Ascending aorta (tissue), 2 donors: ENCODE measurements around the gene CYP1A1. TPM values are rescaled to one million over a fixed set of nuclear protein-coding genes. Genes with fewer than 3 reads are reported as not detected.

Experiments used
- DNase-seq, 2 donors: peaks; one replicate each; pipeline ENCODE4 v3.0.0-alpha.2; 2019; ENCODE audit warnings: low spot score in 2 of 2
- H3K27ac ChIP-seq, 2 donors: fragments of 200-600 bp; sonication (generic); one replicate each; pipeline ENCODE4 v1.5.1; 2016 to 2017; ENCODE audit warnings: mild to moderate bottlenecking in 1 of 2
- H3K27me3 ChIP-seq: fragments of 200-600 bp; sonication (generic); one replicate; pipeline ENCODE4 v1.5.1; 2017
- H3K36me3 ChIP-seq, 2 donors: fragments of 200-600 bp; sonication (generic); one replicate each; pipeline ENCODE4 v1.5.1; 2016
- H3K4me1 ChIP-seq, 2 donors: fragments of 200-600 bp; sonication (generic); one replicate each; pipeline ENCODE4 v1.5.1; 2016 to 2017; ENCODE audit warnings: mild to moderate bottlenecking in 1 of 2
- H3K4me3 ChIP-seq, 2 donors: fragments of 200-600 bp; sonication (generic); one replicate each; pipeline ENCODE4 v1.5.1; 2016 to 2017; ENCODE audit warnings: mild to moderate bottlenecking in 1 of 2
- H3K9me3 ChIP-seq, 2 donors: fragments of 200-600 bp; sonication (generic); one replicate each; pipeline ENCODE4 v1.5.1; 2016
- intact Hi-C: fragments of 100-400 bp; cut with DNase I; formaldehyde crosslinking; loops from one replicate; pipeline ENCODE4 v1.15.1; 2023
- total RNA-seq: library from RNA; depleted of rRNA; stranded (reverse); fragments of >200 nt; gene quantifications from one replicate; pipeline ENCODE4 v1.1.0, GENCODE V29; 2016
- TF ChIP-seq, protein P1 (sequence below), 3 experiments: fragments of 200-600 bp in 2 of 3; fragments of 450-650 bp in 1 of 3; sonication (generic) in 2 of 3; IDR thresholded peaks; one replicate each; pipeline ENCODE4 v1.5.1; 2016 to 2019; ENCODE audit warnings: antibody characterized with exemption in 3 of 3, mild to moderate bottlenecking in 1 of 3, moderate library complexity in 1 of 3

Gene CYP1A1
- total RNA-seq, 1 donor from 2014 or later, result 10.3 TPM

DNA sequence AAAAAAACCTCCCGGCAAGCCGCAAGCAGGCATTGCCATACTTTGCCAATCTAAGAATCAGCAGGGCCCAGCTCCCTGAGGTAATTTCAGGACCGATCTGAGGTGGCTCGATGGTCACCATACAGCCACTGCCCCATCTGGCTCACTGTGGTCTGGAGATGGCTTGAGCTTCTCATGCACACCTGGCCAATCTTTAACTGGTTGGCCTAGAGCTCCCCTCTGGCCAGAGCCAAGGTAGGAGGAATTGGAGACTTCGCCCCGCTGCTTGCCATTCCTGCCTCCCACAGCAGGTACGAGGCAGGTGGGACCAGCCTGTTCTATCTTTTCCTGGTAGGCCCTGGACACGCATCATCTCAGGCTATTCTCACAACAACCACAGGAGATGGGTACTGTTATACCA lies 33.4 kb upstream of the CYP1A1 start:
- TF ChIP-seq, protein P1, sequence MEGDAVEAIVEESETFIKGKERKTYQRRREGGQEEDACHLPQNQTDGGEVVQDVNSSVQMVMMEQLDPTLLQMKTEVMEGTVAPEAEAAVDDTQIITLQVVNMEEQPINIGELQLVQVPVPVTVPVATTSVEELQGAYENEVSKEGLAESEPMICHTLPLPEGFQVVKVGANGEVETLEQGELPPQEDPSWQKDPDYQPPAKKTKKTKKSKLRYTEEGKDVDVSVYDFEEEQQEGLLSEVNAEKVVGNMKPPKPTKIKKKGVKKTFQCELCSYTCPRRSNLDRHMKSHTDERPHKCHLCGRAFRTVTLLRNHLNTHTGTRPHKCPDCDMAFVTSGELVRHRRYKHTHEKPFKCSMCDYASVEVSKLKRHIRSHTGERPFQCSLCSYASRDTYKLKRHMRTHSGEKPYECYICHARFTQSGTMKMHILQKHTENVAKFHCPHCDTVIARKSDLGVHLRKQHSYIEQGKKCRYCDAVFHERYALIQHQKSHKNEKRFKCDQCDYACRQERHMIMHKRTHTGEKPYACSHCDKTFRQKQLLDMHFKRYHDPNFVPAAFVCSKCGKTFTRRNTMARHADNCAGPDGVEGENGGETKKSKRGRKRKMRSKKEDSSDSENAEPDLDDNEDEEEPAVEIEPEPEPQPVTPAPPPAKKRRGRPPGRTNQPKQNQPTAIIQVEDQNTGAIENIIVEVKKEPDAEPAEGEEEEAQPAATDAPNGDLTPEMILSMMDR (IDR thresholded peaks at IDR 0.05), result no peak
- intact Hi-C loops, result no loop called here
- no peaks in the 10 kb centered on the region for H3K4me1 ChIP-seq
- no peak overlapping the region for H3K27ac ChIP-seq
- H3K9me3 ChIP-seq, result no peaks in the 10 kb centered on the region
- H3K36me3 ChIP-seq, result no peaks in the 10 kb centered on the region
- no peak for DNase-seq
- no peak overlapping the region for H3K4me3 ChIP-seq
- no peaks in the 10 kb centered on the region for H3K27me3 ChIP-seq

DNA sequence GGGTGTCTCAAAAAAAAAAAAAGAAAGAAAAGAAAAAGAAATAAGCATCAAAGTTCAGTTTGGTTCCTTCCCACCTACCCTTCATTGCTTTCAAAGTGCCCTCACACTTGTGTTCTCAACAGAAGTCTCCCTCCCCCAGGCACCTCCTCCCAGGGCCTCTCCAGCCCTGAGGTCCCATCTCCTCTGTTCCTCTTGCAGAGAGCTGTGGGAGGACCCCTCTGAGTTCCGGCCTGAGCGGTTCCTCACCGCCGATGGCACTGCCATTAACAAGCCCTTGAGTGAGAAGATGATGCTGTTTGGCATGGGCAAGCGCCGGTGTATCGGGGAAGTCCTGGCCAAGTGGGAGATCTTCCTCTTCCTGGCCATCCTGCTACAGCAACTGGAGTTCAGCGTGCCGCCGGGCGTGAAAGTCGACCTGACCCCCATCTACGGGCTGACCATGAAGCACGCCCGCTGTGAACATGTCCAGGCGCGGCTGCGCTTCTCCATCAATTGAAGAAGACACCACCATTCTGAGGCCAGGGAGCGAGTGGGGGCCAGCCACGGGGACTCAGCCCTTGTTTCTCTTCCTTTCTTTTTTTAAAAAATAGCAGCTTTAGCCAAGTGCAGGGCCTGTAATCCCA lies 29.4 kb upstream of the CYP1A1 start:
- Histone ChIP-seq H3K27ac (no peak overlapping the region), H3K4me3 (no peak overlapping the region), H3K4me1 (no peaks in the 10 kb centered on the region), H3K36me3 (no peaks in the 10 kb centered on the region), H3K27me3 (no peaks in the 10 kb centered on the region), H3K9me3 (no peaks in the 10 kb centered on the region)
- DNase-seq, result no peak
- intact Hi-C loops, result no loop called here
- TF ChIP-seq, protein P1 (IDR thresholded peaks at IDR 0.05), result no peak

DNA sequence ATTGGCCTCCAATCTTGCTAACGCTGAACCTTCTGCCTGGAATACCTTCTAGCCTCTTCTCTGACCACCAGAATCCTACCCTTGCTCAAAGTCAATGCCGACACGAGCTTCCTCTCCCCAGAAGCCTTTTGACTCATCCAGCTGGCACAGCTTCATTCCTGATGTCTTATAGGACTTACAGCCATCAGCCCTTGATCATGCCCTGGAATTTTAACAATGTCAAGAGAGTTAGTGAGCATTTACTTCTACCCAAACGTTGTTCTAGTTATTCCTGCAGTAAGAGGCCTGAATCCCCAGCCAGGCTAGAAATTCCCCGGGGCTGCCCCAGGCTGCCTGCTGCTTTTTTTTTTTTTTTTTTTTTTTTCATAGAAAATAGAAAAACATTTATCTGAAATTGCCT lies 27.2 kb upstream of the CYP1A1 start:
- intact Hi-C loops, result no loop called here
- no peak for DNase-seq
- H3K27me3 ChIP-seq, result no peaks in the 10 kb centered on the region

DNA sequence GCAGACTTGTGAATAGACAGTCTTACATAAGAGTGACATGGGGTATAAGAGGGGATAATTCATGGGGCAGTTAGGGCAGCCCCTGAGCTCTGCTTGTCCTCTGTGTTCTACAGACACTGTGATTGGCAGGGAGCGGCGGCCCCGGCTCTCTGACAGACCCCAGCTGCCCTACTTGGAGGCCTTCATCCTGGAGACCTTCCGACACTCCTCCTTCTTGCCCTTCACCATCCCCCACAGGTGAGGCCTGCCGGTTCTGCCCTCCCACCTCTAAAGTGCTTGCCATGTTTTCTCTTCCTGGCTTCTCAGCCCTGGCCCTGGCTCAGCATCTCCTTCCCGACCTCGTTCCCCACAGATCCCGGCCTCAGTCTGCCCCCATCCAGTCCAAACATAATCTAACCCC lies 26.7 kb upstream of the CYP1A1 start:
- Histone ChIP-seq H3K4me1 (no peaks in the 10 kb centered on the region), H3K4me3 (no peak overlapping the region), H3K9me3 (no peaks in the 10 kb centered on the region), H3K36me3 (no peaks in the 10 kb centered on the region), H3K27ac (no peak overlapping the region), H3K27me3 (no peaks in the 10 kb centered on the region)
- no peak for DNase-seq
- TF ChIP-seq, protein P1 (IDR thresholded peaks at IDR 0.05), result no peak
- intact Hi-C loops, result no loop called here

More for the DNA sequence above, 27.2 kb upstream of the CYP1A1 start:
- Histone ChIP-seq H3K9me3 (no peaks in the 10 kb centered on the region), H3K4me3 (no peak overlapping the region), H3K27ac (no peak overlapping the region), H3K4me1 (no peaks in the 10 kb centered on the region), H3K36me3 (no peaks in the 10 kb centered on the region)
- TF ChIP-seq, protein P1 (IDR thresholded peaks at IDR 0.05), result no peak

DNA sequence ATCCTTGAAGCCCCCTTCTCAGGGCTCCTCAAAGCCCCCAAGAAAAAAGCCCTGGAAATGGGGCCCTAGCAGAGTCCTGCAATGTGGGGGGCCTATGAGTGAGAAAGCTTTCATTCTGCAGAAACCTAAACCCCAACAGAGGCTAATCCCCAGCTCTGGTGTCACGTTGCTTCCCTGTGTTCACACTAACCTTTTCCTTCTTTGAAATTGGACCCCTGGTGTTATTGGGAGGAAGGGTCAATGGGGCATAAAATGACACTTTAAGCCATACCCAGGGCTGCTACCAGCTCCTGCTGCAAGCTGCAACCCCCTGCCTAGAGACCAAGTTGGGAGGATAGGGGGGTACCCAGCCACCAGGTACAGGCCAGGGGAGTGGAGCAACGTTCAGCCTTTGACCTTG lies 25.4 kb upstream of the CYP1A1 start:
- H3K36me3 ChIP-seq, result no peaks in the 10 kb centered on the region
- no peak for DNase-seq
- TF ChIP-seq, protein P1 (IDR thresholded peaks at IDR 0.05), result no peak
- no peaks in the 10 kb centered on the region for H3K9me3 ChIP-seq
- no peaks in the 10 kb centered on the region for H3K4me1 ChIP-seq
- no peaks in the 10 kb centered on the region for H3K27me3 ChIP-seq
- no peak overlapping the region for H3K4me3 ChIP-seq
- no peak overlapping the region for H3K27ac ChIP-seq
- intact Hi-C loops, result no loop called here

DNA sequence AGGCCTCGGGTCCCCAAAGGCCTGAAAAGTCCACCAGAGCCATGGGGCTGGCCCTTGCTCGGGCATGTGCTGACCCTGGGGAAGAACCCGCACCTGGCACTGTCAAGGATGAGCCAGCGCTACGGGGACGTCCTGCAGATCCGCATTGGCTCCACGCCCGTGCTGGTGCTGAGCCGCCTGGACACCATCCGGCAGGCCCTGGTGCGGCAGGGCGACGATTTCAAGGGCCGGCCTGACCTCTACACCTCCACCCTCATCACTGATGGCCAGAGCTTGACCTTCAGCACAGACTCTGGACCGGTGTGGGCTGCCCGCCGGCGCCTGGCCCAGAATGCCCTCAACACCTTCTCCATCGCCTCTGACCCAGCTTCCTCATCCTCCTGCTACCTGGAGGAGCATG lies 24.5 kb upstream of the CYP1A1 start:
- intact Hi-C loops, result no loop called here
- Histone ChIP-seq H3K4me3 (no peak overlapping the region), H3K36me3 (no peaks in the 10 kb centered on the region)

More for the DNA sequence above, 24.5 kb upstream of the CYP1A1 start:
- Histone ChIP-seq H3K4me1 (no peaks in the 10 kb centered on the region), H3K9me3 (no peaks in the 10 kb centered on the region), H3K27me3 (no peaks in the 10 kb centered on the region), H3K27ac (no peak overlapping the region)
- DNase-seq, result no peak
- TF ChIP-seq, protein P1 (IDR thresholded peaks at IDR 0.05), result no peak
